ENCODE data around the gene CARD9.

CARD9 gene

GRCh38 chr9:136370687-136371532 lies 2.6 kb downstream of the CARD9 start:
- Histone ChIP-seq H3K4me1 (ENCODE audit: control insufficient read depth, insufficient read depth, low read length) (no peaks in the 10 kb centered on the region), H3K27ac (ENCODE audit: extremely low read depth, low read depth, low read length) (no peak overlapping the region), H3K9me3 (ENCODE audit: control insufficient read depth, insufficient read depth, low read depth, low read length) (no peaks in the 10 kb centered on the region), H3K4me3 (ENCODE audit: low read depth, low read length) (no peak overlapping the region), H3K36me3 (ENCODE audit: control insufficient read depth in 2 of 2, insufficient read depth in 1 of 2, low read length in 2 of 2) (peaks cover 0 to 16% of the 10 kb centered on the region in 2 experiments; a peak in 1 of 3 replicates)
- TF ChIP-seq ZBTB44 (tag by site-specific recombination; IDR thresholded peaks at IDR 0.05) (no peak), IKZF3 (tag by site-specific recombination; IDR thresholded peaks at IDR 0.05) (no peak), ZFP69B (tag by site-specific recombination; IDR thresholded peaks at IDR 0.05) (no peak), ZNF600 (tag by site-specific recombination; IDR thresholded peaks at IDR 0.05) (peak; percentile 27; the same call in 1 of the 2 replicates), GLI4 (tag by site-specific recombination; IDR thresholded peaks at IDR 0.05) (no peak), ZNF311 (tag by site-specific recombination; IDR thresholded peaks at IDR 0.05; ENCODE audit: borderline replicate concordance) (no peak), ZBTB6 (tag by site-specific recombination; IDR thresholded peaks at IDR 0.05) (peak; percentile 59; the same call in 1 of the 2 replicates)
- ChIA-PET POLR2A (interaction anchor here (0.7 to 2.7 kb wide), 5 partner anchors 8 to 42 kb away, joined by 3 to 20 read pairs (median 4); partner anchors contain the start of gene DNLZ), CTCF (interaction anchor here (0.6 to 0.7 kb wide), 2 partner anchors 16 to 58 kb away, joined by 3 to 8 read pairs; no protein-coding TSS in a partner anchor)

GRCh38 chr9:136370037-136370436 lies 3.4 kb downstream of the CARD9 start:
- TF ChIP-seq PRDM2 (tag by site-specific recombination; IDR thresholded peaks at IDR 0.05; ENCODE audit: borderline replicate concordance) (no peak), BCL11A (tag by site-specific recombination; IDR thresholded peaks at IDR 0.05; ENCODE audit: low read depth) (no peak), YY1 (tag by site-specific recombination; IDR thresholded peaks at IDR 0.05) (no peak), ZNF777 (tag by site-specific recombination; IDR thresholded peaks at IDR 0.05; ENCODE audit: borderline replicate concordance) (no peak), ZBTB10 (tag by site-specific recombination; IDR thresholded peaks at IDR 0.05) (no peak), GLIS2 (tag by site-specific recombination; IDR thresholded peaks at IDR 0.05) (no peak), ZNF521 (tag by site-specific recombination; IDR thresholded peaks at IDR 0.05) (no peak), OSR2 (tag by site-specific recombination; IDR thresholded peaks at IDR 0.05) (no peak), ZNF704 (tag by site-specific recombination; IDR thresholded peaks at IDR 0.05) (no peak), ZNF324 (tag by site-specific recombination; IDR thresholded peaks at IDR 0.05) (no peak)
- Histone ChIP-seq H3K4me1 (ENCODE audit: control insufficient read depth, insufficient read depth, low read length) (no peaks in the 10 kb centered on the region), H3K9me3 (ENCODE audit: control insufficient read depth, insufficient read depth, low read depth, low read length) (no peaks in the 10 kb centered on the region), H3K36me3 (ENCODE audit: control insufficient read depth in 2 of 2, insufficient read depth in 1 of 2, low read length in 2 of 2) (peaks cover 0 to 7% of the 10 kb centered on the region in 2 experiments; a peak in 1 of 3 replicates), H3K27ac (ENCODE audit: extremely low read depth, low read depth, low read length) (no peak overlapping the region), H3K4me3 (ENCODE audit: low read depth, low read length) (no peak overlapping the region)
- ChIA-PET POLR2A (interaction anchor here (1.2 to 1.7 kb wide), 3 partner anchors 15 to 41 kb away, joined by 3 to 8 read pairs (median 3); no protein-coding TSS in a partner anchor), CTCF (interaction anchor here (0.6 kb wide), 1 partner anchor 273 kb away, joined by 3 read pairs; no protein-coding TSS in a partner anchor)

Data from HEK293 (cell line).